GM19043 (cell line): ENCODE data around the gene RAF1.
"Not testable (repeated sequence)": the region's sequence is repeated elsewhere in the genome, so short reads cannot be mapped to it uniquely, and the experiment has no call there.

Experiments
- ATAC-seq: cut with Tn5 transposase; IDR thresholded peaks from one replicate; pipeline ENCODE4 v1.9.1; 2021; ENCODE audit warnings: low read depth; ENCODE audit not compliant: unreplicated experiment

The RAF1 gene

DNA sequence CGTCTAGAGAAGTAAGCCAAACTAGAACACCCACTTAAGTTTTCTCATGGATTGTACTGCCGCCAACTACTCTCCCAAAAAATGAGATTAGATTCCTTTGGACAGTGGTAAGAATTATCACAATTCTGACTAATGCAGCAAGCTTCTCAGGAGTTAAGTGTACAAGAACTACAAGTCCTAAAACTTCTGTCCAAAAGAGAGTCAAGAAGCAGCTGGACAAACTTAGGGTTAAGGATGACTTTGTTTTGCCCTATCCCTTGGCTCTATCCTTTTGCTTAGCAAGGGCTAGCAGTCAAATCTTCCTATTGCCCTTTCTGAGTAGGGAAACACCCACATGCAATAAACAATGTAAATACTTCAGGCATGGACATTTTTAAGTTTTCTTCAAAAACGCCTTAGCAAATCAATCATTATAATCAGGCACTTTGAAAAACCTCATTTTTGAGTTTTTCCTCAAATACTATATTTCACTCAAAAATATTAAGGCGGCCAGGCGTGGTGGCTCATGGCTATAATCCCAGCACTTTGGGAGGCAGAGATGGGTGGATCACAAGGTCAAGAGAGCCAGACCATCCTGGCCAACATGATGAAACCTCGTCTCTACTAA, 19.5 kb downstream of the RAF1 start:
- no peak for ATAC-seq

DNA sequence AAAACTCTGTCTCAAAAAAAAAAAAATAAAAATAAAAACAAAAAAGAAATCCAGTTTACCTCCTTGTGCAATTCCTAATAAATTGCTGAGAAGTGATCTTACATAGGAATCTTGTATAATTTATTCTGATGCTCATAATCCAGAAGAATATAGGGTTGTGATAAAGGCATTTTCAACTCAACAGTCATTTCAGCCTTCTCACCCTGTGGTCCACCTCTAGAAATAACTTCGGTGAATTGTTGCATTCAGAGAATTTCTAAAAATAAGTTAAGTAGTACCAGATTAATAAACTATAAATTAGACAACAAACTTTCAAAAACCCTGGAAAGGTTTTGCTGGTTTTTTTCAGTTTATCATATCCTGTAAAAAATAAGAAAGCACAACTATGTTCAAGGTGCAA, 20.2 kb downstream of the RAF1 start:
- ATAC-seq: no peak

DNA sequence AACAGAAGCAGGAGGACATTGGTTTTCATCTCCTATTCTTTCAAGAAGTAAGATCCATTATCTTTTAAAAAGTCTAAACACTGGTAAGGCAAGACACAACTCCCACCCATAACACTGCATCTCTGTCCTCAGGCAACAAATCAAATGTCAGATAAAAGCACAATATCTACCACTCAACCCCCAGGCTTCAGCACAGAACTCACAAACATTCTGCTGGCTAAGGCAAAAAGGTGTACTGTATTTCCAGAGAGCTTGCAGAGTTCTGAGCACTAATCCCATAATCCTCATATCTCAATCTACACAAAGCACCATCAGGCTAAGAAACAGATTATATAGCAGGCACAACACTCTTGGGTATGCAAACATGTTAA, 20.9 kb downstream of the RAF1 start:
- no peak for ATAC-seq

DNA sequence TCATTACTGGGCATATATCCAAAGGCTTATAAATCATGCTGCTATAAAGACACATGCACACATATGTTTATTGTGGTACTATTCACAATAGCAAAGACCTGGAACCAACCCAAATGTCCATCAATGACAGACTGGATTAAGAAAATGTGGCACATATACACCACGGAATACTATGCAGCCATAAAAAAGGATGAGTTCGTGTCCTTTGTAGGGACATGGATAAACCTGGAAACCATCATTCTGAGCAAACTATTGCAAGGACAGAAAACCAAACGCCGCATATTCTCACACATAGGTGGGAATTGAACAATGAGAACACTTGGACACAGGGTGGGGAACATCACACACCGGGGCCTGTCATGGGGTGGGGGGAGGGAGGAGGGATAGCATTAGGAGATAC, 23.1 kb downstream of the RAF1 start:
- not testable (repeated sequence) for ATAC-seq

DNA sequence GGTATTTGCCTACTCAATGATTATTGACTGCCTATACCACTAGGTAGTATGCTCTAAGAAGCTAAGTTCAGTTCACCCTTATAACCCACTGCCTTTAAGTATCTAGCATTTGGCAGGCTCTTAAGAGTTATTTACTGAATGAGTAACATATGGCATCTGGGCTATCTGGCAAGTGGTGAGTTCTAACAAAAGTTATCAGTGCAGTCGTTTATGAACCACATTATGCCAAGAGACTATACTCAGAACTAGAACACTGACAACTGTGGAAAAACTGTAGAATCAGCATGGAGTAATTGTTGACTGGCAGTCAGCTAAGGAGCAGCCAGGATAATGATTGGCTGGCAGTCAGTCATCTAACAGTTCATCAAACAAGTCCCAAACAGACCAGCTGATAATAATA, 25.8 kb downstream of the RAF1 start:
- no peak for ATAC-seq

DNA sequence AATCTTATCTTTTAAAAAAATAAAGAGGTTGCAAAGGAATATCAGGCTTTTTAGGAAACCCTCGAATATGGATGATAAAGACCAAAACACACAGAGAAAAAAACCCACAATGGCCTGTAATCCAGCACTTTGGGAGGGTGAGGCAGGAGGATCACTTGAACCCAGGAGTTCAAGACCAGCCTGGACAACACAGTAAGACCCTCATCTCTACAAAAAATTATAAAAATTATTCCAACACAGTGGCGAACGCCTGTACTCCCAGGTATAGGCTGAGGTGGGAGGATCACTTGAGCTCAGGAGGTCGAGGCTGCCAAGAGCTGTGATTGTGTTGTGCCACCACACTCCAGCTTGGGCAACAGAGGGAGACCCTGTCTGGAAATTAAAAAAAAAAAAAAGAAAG, 30.8 kb downstream of the RAF1 start:
- ATAC-seq: no peak

DNA sequence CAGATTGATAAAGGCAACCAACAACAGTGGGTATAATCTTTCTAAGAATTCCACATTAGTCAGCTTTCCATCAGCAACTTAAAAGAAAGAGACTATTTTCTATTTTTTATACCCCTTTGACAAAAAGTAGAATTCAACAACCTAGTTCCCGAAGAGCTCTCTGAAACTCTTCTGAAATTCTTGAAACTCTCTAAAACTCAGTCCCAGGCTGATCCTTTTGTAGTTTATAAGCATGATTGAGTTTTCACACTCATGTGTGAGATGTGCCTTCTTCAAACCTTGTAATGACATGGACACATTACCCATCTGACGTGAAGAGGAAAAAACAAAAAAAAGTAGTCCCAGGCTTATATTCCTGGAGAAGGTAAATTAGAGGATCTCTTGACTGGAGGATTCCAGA, 31.4 kb downstream of the RAF1 start:
- no peak for ATAC-seq

DNA sequence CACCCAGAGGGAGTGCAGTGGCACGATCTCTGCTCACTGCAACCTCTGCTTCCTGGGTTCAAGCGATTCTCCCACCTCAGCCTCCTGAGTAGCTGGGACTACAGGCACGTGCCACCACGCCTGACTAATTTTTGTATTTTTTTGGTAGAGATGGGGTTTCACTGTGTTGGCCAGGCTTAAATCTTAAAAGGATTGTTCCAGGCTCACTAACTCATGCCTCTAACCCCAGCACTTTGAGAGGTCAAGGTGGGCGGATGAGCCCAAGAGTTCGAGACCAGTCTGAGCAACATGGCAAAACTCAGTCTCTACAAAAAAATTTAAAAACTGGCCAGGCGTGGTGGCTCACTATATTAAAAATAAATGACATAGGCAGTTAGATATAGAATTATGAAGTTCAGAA, 33.1 kb downstream of the RAF1 start:
- not testable (repeated sequence) for ATAC-seq

DNA sequence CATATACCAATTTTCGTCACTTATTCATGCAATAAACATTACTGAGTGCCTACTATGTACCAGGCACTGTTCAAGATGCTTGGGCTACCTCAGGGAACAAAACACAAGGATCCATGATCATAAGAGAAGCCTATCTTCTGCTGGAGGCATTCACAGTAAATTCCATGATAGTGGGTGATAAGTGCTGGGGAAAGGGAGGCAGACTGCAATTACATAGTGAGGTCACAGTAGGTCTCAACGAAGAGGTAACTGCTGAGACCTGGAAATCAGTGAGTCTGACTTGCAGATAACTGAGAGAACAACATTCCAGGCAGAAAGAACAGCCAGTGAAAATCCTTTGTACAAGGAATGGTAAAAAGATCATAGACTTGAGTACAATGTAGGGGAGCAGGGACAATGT, 33.6 kb downstream of the RAF1 start:
- no peak for ATAC-seq

DNA sequence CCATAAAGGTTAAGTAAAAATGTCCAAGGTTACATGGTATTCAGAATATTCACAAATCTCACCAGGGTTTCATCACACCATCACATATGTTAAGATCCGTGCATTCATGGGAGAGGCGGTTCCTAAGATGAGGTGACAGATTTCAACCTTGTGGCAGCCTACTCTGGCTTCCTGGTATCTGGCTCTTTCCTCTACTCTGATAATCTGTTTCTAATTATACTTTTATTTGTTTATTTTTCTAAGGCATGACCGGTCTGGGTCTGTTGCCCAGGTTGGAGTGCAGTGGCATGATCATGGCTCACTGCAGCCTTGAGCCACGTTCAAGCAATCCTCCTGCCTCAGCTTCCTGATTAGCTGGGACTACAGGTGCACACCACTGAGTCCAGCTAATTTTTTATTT, 34.4 kb downstream of the RAF1 start:
- no peak for ATAC-seq

DNA sequence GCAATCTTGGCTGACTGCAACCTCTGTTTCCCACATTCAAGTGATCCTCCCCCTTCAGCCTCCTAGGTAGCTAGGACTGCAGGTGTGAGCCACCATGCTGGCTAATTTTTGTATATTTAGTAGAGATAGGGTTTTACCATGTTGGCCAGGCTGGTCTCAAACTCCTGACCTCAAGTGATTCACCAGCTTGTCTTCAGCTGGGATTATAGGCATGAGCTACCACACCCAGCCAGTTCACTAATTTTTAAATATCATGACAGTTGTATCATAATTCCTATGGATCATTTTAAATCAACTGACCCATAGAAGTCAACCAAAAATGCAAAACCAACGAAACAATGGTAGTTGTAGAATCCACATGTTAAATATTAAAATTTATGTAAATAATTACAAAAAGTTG, 35.1 kb downstream of the RAF1 start:
- ATAC-seq: no peak

DNA sequence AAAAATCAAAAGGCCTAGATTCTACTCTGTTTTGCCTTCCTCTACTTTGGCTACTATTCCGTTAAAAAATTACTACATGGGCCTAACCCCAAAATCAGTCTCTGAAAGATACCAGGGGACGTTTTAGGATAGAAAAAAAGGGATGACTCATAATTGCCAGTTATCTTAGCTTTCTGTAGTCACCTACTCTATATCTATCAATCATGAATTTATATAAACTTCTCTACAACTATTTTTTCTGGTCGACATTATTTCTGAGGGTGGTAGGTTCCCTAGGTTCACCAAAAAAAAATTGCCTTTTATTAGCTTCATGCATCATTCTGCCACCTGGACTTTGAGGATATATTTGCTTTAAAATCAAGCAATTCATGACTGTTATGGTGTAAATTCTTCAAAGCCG, 36.5 kb downstream of the RAF1 start:
- ATAC-seq: no peak

DNA sequence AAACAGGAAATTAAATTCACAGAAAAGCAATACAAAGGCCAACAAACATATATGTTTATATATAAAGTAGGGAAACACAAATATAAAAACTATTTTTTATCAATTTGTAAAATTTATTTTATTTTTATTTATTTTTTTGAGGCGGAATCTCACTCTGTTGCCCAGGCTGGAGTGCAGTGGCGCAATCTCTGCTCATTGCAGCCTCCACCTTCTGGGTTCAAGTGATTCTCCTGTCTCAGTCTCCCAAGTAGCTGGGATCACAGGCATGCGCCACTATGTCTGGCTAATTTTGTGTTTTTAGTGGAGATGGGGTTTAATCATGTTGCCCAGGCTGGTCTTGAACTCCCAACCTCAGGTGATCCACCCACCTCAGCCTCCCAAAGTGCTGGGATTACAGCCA, 39.0 kb downstream of the RAF1 start:
- ATAC-seq: not testable (repeated sequence)

DNA sequence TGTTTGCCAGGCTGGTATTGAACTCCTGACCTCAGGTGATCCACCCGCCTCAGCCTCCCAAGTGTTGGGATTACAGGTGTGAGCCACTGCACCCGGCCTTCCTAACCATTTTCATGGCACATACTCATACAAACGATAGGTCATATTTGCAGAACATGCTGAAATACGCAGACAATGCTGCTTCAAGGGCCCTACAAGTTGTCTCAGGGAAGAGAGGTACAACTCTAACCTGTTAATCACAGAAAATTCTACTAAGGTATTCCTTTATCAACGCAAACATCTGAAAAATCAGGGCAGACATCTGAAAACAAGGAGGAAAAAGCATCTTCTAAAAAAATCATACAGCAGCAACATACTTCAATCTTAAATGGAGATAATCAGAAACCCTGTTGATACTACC, 39.9 kb downstream of the RAF1 start:
- ATAC-seq: no peak

DNA sequence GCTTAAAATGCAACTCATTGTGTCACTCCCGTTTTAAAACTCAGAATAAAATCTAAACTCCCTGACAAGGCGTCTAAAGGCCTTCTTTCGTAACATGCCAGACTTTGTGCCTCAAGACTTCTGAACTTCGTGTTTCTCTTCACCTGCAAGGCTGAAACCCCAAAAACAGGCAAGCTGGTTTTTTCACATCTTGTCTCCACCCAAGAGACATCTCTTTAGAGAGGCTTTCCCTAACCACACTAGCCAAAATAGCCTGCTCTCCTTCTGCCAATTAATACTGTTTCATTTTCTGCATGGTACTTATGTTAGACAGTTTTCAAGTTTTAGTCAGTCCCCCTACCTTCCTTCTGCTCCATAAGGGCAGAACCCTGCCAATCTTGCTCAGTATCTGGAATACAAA, 41.6 kb downstream of the RAF1 start:
- no peak for ATAC-seq

DNA sequence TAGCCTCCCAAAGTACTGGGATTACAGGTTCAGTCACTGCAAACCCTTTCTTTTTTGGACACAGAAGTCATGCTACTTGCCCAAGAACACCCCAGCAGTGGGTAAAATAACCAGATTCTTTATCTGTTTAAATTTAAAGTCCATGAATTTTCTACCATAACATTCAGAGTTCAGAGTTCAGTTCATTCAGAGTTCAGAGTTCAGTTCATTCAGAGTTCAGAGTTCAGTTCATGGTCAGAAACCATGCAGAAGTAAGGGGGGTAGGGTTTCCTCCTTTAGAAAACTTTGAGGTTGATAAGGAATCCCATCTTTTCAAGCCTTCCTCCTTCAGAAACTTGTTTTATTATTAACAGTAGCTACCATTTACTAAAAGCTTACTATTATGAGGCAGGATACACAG, 43.2 kb downstream of the RAF1 start:
- ATAC-seq: no peak

DNA sequence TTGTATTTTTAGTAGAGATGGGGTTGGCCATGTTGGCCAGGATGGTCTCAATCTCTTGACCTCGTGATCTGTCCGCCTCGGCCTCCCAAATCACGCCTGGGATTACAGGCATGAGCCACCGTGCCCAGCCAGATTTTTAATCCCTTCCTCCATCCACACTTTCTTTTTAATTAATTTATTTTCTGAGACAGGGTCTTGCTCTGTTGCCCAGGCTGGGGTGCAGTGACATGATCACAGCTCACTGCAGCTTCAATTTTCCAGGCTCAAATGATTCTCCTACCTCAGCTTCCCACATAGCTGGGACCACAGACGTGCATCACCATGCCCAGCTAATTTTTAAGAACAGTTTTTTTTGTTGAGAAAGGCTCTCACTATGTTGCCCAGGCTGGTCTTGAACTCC, 43.6 kb downstream of the RAF1 start:
- ATAC-seq: no peak

DNA sequence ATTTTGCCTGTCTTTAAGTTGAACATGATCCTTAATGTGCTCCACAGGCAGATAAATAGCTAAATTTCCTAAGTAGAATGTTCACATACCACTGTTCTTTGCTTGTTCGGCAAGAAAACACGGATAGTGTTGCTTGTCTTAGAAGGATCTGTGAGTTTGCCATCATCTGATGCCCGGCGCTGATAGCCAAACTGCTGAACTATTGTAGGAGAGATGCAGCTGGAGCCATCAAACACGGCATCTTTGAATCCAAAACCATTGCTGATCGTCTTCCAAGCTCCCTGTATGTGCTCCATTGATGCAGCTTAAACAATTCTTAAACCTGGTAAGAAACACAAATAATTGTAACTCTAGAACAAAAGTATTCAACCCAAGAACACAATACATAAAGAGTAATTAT, 45.5 kb downstream of the RAF1 start:
- no peak for ATAC-seq

DNA sequence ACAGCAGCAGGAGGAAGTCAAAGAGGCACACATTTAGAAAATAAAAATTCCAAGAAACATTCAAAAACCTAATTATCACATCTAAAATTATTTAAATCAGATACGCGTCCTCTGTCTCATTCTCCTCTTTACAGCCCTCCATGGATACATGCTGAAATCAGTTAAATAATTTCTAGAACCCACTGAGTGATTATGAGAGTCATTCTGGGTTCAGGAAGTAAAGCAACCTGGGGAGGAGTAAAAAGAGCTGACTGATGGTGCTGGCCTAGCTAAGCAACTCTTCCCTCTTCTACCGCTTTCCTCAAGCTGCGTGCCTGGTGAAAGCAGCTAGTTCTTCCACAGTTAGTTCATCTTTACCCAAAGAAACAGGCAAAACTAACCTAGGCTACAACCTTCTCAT, 48.7 kb downstream of the RAF1 start:
- no peak for ATAC-seq

DNA sequence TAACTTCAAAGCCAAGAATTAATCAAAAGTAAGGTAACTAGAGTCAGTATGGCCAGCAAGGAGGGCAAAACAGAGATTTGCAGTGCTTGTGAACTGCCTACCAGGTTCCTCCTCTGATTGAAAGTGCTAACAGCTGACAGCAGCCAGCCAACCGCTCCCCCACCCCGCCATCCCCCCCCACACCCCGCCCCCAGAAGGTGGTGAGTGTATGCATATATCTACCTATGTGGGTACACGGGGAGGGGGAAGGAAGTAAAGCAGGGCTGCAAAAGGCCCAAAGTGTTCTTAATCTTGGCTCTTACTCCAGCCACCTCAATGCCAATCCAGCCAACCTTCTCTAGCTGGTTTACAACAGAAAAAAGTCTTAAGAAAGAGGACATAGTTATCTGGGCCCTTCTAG, 50.7 kb downstream of the RAF1 start:
- no peak for ATAC-seq

DNA sequence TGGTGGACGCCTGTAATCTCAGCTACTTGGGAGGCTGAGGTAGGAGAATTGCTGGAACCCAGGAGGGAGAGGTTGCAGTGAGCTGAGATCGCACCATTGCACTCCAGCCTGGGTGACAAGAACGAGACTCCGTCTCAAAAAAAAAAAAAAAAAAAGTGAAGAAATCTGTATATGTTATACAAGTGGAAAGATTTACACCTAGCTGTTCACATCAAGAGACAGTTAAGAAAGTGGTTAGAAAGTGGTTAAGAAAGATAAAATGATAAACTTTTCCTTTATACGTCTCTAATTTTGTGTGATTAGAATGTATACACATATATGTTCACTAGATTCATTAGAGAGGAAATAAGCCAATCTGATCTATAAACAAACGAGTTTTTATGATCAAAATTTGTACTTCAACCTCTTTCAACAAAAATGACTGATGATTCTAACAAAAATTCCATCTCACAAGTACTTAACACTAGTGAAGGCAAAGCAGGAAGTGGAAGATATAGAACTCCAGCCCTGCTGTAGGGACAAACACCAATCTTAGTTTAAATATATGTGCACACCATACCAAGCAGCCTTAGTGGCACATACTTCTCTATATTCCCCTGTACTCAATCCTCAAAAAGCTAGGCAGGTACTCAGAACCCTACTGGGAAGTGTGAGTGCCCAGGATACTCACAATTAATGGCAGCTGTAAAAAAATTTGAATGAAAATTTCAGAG, 51.2 kb downstream of the RAF1 start:
- ATAC-seq: no peak

DNA sequence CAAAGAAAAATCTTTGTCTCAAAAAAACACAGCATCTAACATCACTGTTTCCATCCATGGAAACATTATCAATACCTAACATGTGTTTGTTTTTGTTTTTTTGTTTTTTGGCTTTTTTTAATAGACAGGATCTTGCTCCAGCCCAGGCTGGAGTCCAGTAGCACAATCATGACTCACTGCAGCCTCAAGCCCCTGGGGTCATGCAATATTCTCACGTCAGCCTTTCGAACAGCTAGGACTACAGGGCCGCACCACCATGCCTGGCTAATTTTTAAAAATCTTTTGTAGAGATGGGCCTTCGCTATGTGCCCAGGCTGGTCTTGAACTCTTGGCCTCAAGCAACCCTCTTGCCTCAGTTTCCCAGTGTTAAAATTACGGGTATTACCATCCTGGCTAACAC, 52.8 kb downstream of the RAF1 start:
- no peak for ATAC-seq

DNA sequence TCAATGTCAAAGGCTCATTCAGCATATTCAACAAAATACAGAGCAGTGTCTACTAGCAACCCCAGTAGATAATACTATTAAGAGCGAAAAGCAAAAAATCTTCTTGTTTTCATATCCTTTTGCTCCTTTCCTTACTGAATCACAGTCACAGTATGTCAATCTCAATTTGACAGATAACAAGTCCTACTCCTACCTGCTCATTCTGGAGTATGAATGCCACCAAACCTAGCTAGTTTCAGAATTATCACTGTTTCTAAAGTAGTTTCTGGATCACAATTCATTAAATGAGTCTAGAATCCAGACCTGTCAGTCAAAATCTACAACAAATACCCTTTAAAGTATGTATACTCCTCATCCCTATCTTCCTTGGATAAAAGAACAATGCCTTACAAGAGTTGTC, 55.5 kb downstream of the RAF1 start:
- ATAC-seq: no peak
